Karpas-422 (cell line): ENCODE results near the gene UQCR11. TPM values are rescaled to one million over a fixed set of nuclear protein-coding genes. Genes with fewer than 3 reads are reported as not detected.

Source experiments
- DNase-seq: peaks from one replicate; pipeline ENCODE4 v3.0.0-alpha.2; 2015
- H2AFZ ChIP-seq: fragments of 200-600 bp; sonication (generic); 2 replicates; pipeline ENCODE4 v1.6.1; 2014; ENCODE audit warnings: antibody characterized with exemption, low read length, mixed read lengths
- H3K27ac ChIP-seq: fragments of 200-600 bp; sonication (generic); 2 replicates; pipeline ENCODE4 v1.5.1; 2014; ENCODE audit warnings: mild to moderate bottlenecking, low read length, moderate library complexity
- H3K27me3 ChIP-seq: fragments of 200-600 bp; sonication (generic); 2 replicates; pipeline ENCODE4 v1.6.1; 2014; ENCODE audit warnings: low read length, mixed read lengths
- H3K36me3 ChIP-seq: fragments of 200-600 bp; sonication (generic); 2 replicates; pipeline ENCODE4 v1.6.1; 2014; ENCODE audit warnings: low read length, mixed read lengths; ENCODE audit not compliant: insufficient read depth
- H3K4me1 ChIP-seq: fragments of 200-600 bp; sonication (generic); 2 replicates; pipeline ENCODE4 v1.6.1; 2014; ENCODE audit warnings: mild to moderate bottlenecking, low read length, mixed read lengths
- H3K4me2 ChIP-seq: fragments of 200-600 bp; sonication (generic); 2 replicates; pipeline ENCODE4 v1.6.1; 2014; ENCODE audit warnings: low read length, low read depth, mild to moderate bottlenecking; ENCODE audit not compliant: poor library complexity, severe bottlenecking
- H3K4me3 ChIP-seq: fragments of 200-600 bp; sonication (generic); 2 replicates; pipeline ENCODE4 v1.5.1; 2014; ENCODE audit warnings: mild to moderate bottlenecking, antibody characterized with exemption, low read length, mixed read lengths
- H3K79me2 ChIP-seq: fragments of 200-600 bp; sonication (generic); 2 replicates; pipeline ENCODE4 v1.6.1; 2014; ENCODE audit warnings: mild to moderate bottlenecking, low read length, mixed read lengths
- H3K9ac ChIP-seq: fragments of 200-600 bp; sonication (generic); 2 replicates; pipeline ENCODE4 v1.6.0; 2014; ENCODE audit warnings: low read length
- H3K9me2 ChIP-seq: fragments of 200-600 bp; sonication (generic), shearing (Covaris generic); replicated peaks from 2 replicates; pipeline ENCODE4 v1.6.0; 2014; ENCODE audit warnings: mild to moderate bottlenecking, low read length, moderate library complexity; ENCODE audit not compliant: insufficient read depth
- H3K9me3 ChIP-seq: fragments of 300-700, 200-600 bp; sonication (generic); 2 replicates; pipeline ENCODE4 v1.6.1; 2014; ENCODE audit warnings: low read length, mixed read lengths
- H4K20me1 ChIP-seq: fragments of 200-600 bp; sonication (generic); 2 replicates; pipeline ENCODE4 v1.6.1; 2014; ENCODE audit warnings: mild to moderate bottlenecking, antibody characterized with exemption, low read length, low read depth; ENCODE audit not compliant: insufficient read depth
- total RNA-seq: library from RNA; depleted of rRNA; stranded (reverse); fragments of >200 nt; shearing (Covaris generic); gene quantifications from 2 replicates; pipeline ENCODE4 v1.2.3, GENCODE V29; 2014; ENCODE audit warnings: low replicate concordance

Gene UQCR11
- total RNA-seq, 1 experiment from 2014 or later = 106 TPM

- H3K4me2 ChIP-seq = no peak overlapping the region
- H3K27me3 ChIP-seq = no peaks in the 10 kb centered on the region
- no peak overlapping the region for H3K27ac ChIP-seq
- H3K36me3 ChIP-seq = no peaks in the 10 kb centered on the region
- peaks cover 8% of the 10 kb centered on the region for H3K79me2 ChIP-seq
- DNase-seq = no peak
- no peak overlapping the region for H3K4me3 ChIP-seq
- H3K9ac ChIP-seq = no peak overlapping the region
- no peaks in the 10 kb centered on the region for H4K20me1 ChIP-seq
- no peak overlapping the region for H2AFZ ChIP-seq
- H3K9me3 ChIP-seq = no peaks in the 10 kb centered on the region
- peaks cover 3% of the 10 kb centered on the region for H3K4me1 ChIP-seq
- no peaks in the 10 kb centered on the region for H3K9me2 ChIP-seq
Measured at GRCh38 chr19:1569997-1570396, 35.3 kb downstream of the UQCR11 start.

- Histone ChIP-seq H2AFZ (no peak within 1 kb of the TSS), H3K4me3 (no peak within 1 kb of the TSS), H3K9me3 (no peaks in the 10 kb centered on the region), H3K36me3 (no peaks in the 10 kb centered on the region), H3K27me3 (no peaks in the 10 kb centered on the region), H3K9ac (no peak within 1 kb of the TSS), H3K79me2 (peaks cover 8% of the 10 kb centered on the region), H4K20me1 (no peaks in the 10 kb centered on the region), H3K9me2 (no peaks in the 10 kb centered on the region), H3K4me1 (peaks cover 3% of the 10 kb centered on the region), H3K27ac (no peak within 1 kb of the TSS), H3K4me2 (no peak within 1 kb of the TSS)
- peak; percentile 95 for DNase-seq
Measured at GRCh38 chr19:1568320-1569019, 36.8 kb downstream of the UQCR11 start, which contains the start of gene MEX3D. Gene MEX3D (minus strand): TSS chr19:1568325. CDS start chr19:1568058, 267 bp downstream.

DNA sequence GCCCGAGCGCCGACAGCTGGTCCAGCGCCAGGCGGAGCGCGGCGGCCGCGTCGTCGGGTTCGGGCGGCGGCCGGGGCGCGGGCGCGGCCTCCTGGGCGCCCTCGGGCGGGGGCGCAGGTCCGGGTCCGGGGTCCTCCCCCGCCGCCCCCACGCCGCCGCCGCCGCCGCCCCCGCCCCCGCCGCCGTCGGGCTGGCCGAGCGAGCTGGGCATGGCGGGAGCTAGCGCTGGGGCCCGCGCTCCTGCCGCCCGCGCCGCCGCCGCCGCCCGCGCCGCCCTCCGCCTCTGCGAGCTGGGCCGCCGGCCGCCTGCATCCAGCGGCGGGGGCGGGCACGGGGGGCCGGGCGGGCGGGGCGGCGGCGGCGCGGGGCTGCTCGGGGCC, 37.4 kb downstream of the UQCR11 start:
- Histone ChIP-seq H3K9ac (no peak overlapping the region), H3K79me2 (peaks cover 8% of the 10 kb centered on the region)
- DNase-seq = no peak

DNA sequence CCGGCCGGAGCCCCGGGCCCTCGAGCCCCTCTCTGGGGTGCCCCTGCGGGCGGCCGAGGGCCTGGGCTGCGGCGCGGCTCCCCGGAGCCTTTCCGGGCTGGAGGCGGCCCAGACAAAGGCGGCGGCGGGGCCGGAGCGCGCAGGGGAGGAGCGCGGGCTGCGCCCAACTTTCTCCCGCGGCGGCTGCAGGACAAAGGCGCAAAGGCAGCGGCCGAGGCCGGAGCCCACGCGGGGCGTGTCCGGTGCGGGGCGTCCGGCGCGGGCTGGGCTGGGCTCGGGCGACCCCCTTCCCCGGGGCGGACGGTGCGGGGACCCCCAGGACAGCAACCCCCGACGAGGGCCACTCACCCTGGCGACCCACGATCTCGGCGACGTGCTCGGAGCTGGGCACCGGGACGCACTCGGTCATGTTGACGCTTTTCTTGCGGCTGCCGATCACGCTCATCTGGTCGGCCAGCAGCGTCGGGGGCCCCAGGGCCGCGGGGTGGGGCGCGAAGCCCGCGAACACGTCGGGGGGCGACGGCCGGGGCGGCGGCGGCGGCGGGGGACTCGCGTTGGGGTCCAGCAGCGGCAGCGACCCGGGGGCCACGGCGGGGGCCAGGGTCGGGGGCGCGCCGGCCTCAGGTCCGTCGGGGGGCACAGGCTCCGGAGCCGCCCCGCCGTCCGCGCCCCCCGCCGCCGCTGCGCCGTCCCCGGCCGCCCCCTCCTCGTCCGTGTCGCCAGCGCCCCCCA, 38.0 kb downstream of the UQCR11 start:
- Histone ChIP-seq H4K20me1 (0 out of 2 replicates have a peak, but pooled peaks cover 4% of the 10 kb centered on the region), H3K27ac (no peak overlapping the region), H3K4me3 (no peak overlapping the region), H3K27me3 (no peaks in the 10 kb centered on the region), H3K4me2 (no peak overlapping the region), H3K79me2 (peaks cover 8% of the 10 kb centered on the region), H3K9me3 (no peaks in the 10 kb centered on the region), H3K9me2 (no peaks in the 10 kb centered on the region), H3K36me3 (no peaks in the 10 kb centered on the region), H2AFZ (no peak overlapping the region), H3K9ac (no peak overlapping the region), H3K4me1 (peaks cover 3% of the 10 kb centered on the region)
- no peak for DNase-seq

More for the DNA sequence above, 37.4 kb downstream of the UQCR11 start:
- Histone ChIP-seq H3K9me3 (no peaks in the 10 kb centered on the region), H2AFZ (no peak overlapping the region), H3K9me2 (no peaks in the 10 kb centered on the region), H3K27me3 (no peaks in the 10 kb centered on the region), H3K27ac (no peak overlapping the region), H3K36me3 (no peaks in the 10 kb centered on the region), H4K20me1 (0 out of 2 replicates have a peak, but pooled peaks cover 4% of the 10 kb centered on the region), H3K4me1 (peaks cover 3% of the 10 kb centered on the region), H3K4me2 (no peak overlapping the region), H3K4me3 (no peak overlapping the region)

DNA sequence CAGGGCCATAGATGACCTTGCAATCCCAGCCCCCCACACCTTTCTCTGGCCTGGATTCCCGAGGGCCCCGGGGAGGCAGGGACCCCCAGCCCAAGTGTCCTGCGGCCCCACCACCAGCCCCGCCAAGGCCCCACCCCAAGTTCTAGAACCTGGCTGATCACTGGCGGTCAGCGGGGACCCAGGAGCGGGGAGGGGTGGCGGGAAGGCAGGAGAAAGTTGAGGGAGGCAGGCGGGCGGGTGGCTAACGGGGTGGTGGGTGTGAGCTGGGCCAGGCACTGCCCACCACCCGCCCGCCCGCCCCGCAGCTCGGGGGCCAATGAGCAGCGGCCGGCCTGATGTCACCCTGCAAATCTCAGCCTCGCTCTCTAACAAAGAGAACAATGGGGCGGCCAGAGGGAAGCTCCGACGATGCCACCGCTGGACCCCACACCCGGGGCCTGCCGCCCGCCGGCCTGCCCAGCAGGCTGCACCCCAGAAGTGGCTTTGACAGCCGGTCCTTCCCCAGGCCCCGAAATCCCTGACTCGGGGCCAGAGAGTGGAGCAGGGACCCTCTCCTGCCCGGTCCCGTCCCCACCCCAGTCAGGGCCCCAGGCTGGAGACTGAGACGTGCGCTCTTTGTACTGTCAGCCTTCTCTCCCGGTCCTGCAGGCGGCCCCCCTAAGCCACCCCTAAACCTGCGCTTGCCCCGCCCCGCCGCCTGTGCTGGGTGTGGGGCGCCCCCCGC, 38.7 kb downstream of the UQCR11 start:
- Histone ChIP-seq H3K79me2 (peaks cover 8% of the 10 kb centered on the region), H4K20me1 (0 out of 2 replicates have a peak, but pooled peaks cover 4% of the 10 kb centered on the region), H3K4me3 (no peak overlapping the region), H3K9me3 (no peaks in the 10 kb centered on the region), H3K9ac (no peak overlapping the region), H3K36me3 (no peaks in the 10 kb centered on the region), H3K4me1 (peaks cover 3% of the 10 kb centered on the region), H3K27me3 (no peaks in the 10 kb centered on the region), H2AFZ (no peak overlapping the region), H3K4me2 (no peak overlapping the region), H3K9me2 (no peaks in the 10 kb centered on the region), H3K27ac (no peak overlapping the region)
- no peak for DNase-seq

GRCh38 chr19:1563251-1563650, 42.0 kb downstream of the UQCR11 start:
- Histone ChIP-seq H4K20me1 (0 out of 2 replicates have a peak, but pooled peaks cover 4% of the 10 kb centered on the region), H3K4me1 (no peaks in the 10 kb centered on the region), H3K4me2 (no peak overlapping the region), H2AFZ (no peak overlapping the region), H3K9me3 (no peaks in the 10 kb centered on the region), H3K36me3 (no peaks in the 10 kb centered on the region), H3K27ac (no peak overlapping the region), H3K9me2 (no peaks in the 10 kb centered on the region), H3K79me2 (peaks cover 10% of the 10 kb centered on the region), H3K27me3 (no peaks in the 10 kb centered on the region), H3K4me3 (no peak overlapping the region), H3K9ac (no peak overlapping the region)
- no peak for DNase-seq

GRCh38 chr19:1561236-1561842, 43.9 kb downstream of the UQCR11 start:
- Histone ChIP-seq H3K27me3 (no peaks in the 10 kb centered on the region), H3K36me3 (no peaks in the 10 kb centered on the region), H2AFZ (no peak overlapping the region), H3K4me2 (no peak overlapping the region), H3K4me1 (no peaks in the 10 kb centered on the region), H3K9me3 (no peaks in the 10 kb centered on the region), H4K20me1 (0 out of 2 replicates have a peak, but pooled peaks cover 4% of the 10 kb centered on the region), H3K9me2 (no peaks in the 10 kb centered on the region), H3K79me2 (peaks cover 10% of the 10 kb centered on the region; the same call in 1 of the 2 replicates), H3K27ac (no peak overlapping the region), H3K4me3 (no peak overlapping the region), H3K9ac (no peak overlapping the region)
- no peak for DNase-seq
